IMR-90 (cell line): ENCODE measurements around the gene TSR1. TPM values are rescaled to one million over a fixed set of nuclear protein-coding genes. Genes with fewer than 3 reads are reported as not detected.

Source experiments
- ATAC-seq: fragments of 200-7000 bp; cut with Tn5 transposase; 2 replicates; pipeline ENCODE4 v1.9.1; 2020; ENCODE audit warnings: low read depth, mild to moderate bottlenecking, moderate library complexity
- BruUV-seq: library from RNA; stranded (reverse); fragments of 400-500 nt; replicated peaks from 2 replicates; lab custom pipeline; 2021; lab: Mats Ljungman, UMichigan
- CTCF ChIA-PET: fragments of 300-600 bp; formaldehyde crosslinking; extraction: SDS; loops from one replicate; lab custom pipeline; 2021; ENCODE audit warnings: antibody characterized with exemption; lab: Yijun Ruan, JAX
- POLR2A ChIA-PET: fragments of 300-600 bp; sonication (Branson Sonifier 250); formaldehyde crosslinking; loops from one replicate; lab custom pipeline; 2022; ENCODE audit warnings: antibody characterized with exemption; ENCODE audit not compliant: unreplicated experiment; lab: Charles Lee
- DNase-seq: peaks from one replicate; pipeline ENCODE4 v3.0.0; 2013
- H2AFZ ChIP-seq: replicated peaks from 2 replicates; pipeline ENCODE3; 2013; ENCODE audit warnings: low read length, mild to moderate bottlenecking; ENCODE audit not compliant: poor library complexity
- H2AK5ac ChIP-seq: 2 replicates; pipeline ENCODE4 v1.6.1; 2013; ENCODE audit warnings: low read depth, low read length, inconsistent platforms
- H2AK9ac ChIP-seq: replicated peaks from 2 replicates; pipeline ENCODE3; 2013; ENCODE audit warnings: mild to moderate bottlenecking, low read depth, low read length, moderate library complexity; ENCODE audit not compliant: poor library complexity
- H2BK120ac ChIP-seq: 2 replicates; pipeline ENCODE4 v1.6.1; 2013; ENCODE audit warnings: low read depth, low read length, inconsistent platforms
- H2BK15ac ChIP-seq: 3 replicates; pipeline ENCODE4 v1.6.1; 2013; ENCODE audit warnings: low read depth, low read length, inconsistent platforms
- H2BK20ac ChIP-seq: 2 replicates; pipeline ENCODE4 v1.6.1; 2013; ENCODE audit warnings: low read depth, mild to moderate bottlenecking, inconsistent platforms, low read length, moderate library complexity
- H2BK5ac ChIP-seq: 2 replicates; pipeline ENCODE4 v1.6.1; 2013; ENCODE audit warnings: mild to moderate bottlenecking, low read depth, low read length, inconsistent platforms; ENCODE audit not compliant: poor library complexity, severe bottlenecking
- H3K14ac ChIP-seq: replicated peaks from 2 replicates; pipeline ENCODE4 v1.6.1; 2013; ENCODE audit warnings: low read depth, low read length, inconsistent platforms
- H3K18ac ChIP-seq: 2 replicates; pipeline ENCODE4 v1.6.1; 2013; ENCODE audit warnings: low read depth, low read length, control low read depth
- H3K23ac ChIP-seq: 2 replicates; pipeline ENCODE4 v1.6.1; 2013; ENCODE audit warnings: low read depth, low read length, inconsistent platforms
- H3K27ac ChIP-seq: 2 replicates; pipeline ENCODE4 v1.5.1; 2013; ENCODE audit warnings: mild to moderate bottlenecking, control low read depth, low read length; ENCODE audit not compliant: insufficient read depth
- H3K27me3 ChIP-seq: 2 replicates; pipeline ENCODE4 v1.6.1; 2013; ENCODE audit warnings: low read length; ENCODE audit not compliant: control insufficient read depth, insufficient read depth
- H3K36me3 ChIP-seq: 2 replicates; pipeline ENCODE4 v1.6.1; 2013; ENCODE audit warnings: low read length, mixed read lengths; ENCODE audit not compliant: control insufficient read depth, insufficient read depth
- H3K4ac ChIP-seq: 2 replicates; pipeline ENCODE4 v1.6.1; 2013; ENCODE audit warnings: low read depth, low read length, inconsistent platforms
- H3K4me1 ChIP-seq: 2 replicates; pipeline ENCODE4 v1.6.1; 2013; ENCODE audit warnings: low read length, mixed read lengths; ENCODE audit not compliant: control insufficient read depth, insufficient read depth
- H3K4me2 ChIP-seq: 2 replicates; pipeline ENCODE4 v1.6.1; 2013; ENCODE audit warnings: low read depth, mild to moderate bottlenecking, control low read depth, low read length, moderate library complexity
- H3K4me3 ChIP-seq: 2 replicates; pipeline ENCODE4 v1.5.1; 2013; ENCODE audit warnings: low read depth, mild to moderate bottlenecking, control low read depth, low read length, moderate library complexity; ENCODE audit not compliant: insufficient read depth
- H3K56ac ChIP-seq: 2 replicates; pipeline ENCODE4 v1.6.1; 2013; ENCODE audit warnings: low read length, inconsistent platforms; ENCODE audit not compliant: insufficient read depth; ENCODE audit errors: extremely low read depth
- H3K79me1 ChIP-seq, 2 experiments: 2 replicates each; pipeline ENCODE4 v1.6.1; 2013; ENCODE audit warnings: low read length in 2 of 2, inconsistent platforms in 1 of 2, low read depth in 1 of 2
- H3K9ac ChIP-seq: 2 replicates; pipeline ENCODE4 v1.6.1; 2013; ENCODE audit warnings: low read depth, low read length, control low read depth
- H3K9me1 ChIP-seq: 2 replicates; pipeline ENCODE4 v1.6.1; 2013; ENCODE audit warnings: low read length, inconsistent platforms; ENCODE audit not compliant: insufficient read depth
- H3K9me3 ChIP-seq: 2 replicates; pipeline ENCODE4 v1.6.1; 2013; ENCODE audit warnings: low read length; ENCODE audit not compliant: control insufficient read depth, insufficient read depth
- H4K20me1 ChIP-seq: 2 replicates; pipeline ENCODE4 v1.6.1; 2013; ENCODE audit warnings: low read length, inconsistent platforms; ENCODE audit not compliant: insufficient read depth
- H4K5ac ChIP-seq: 2 replicates; pipeline ENCODE4 v1.6.1; 2013; ENCODE audit warnings: mild to moderate bottlenecking, low read depth, low read length, control low read depth
- H4K8ac ChIP-seq, 2 experiments: 2 replicates each; pipeline ENCODE4 v1.6.1; 2013; ENCODE audit warnings: low read depth in 2 of 2, low read length in 2 of 2, control low read depth in 1 of 2, inconsistent platforms in 1 of 2
- H4K91ac ChIP-seq: 2 replicates; pipeline ENCODE4 v1.6.1; 2013; ENCODE audit warnings: low read depth, low read length, inconsistent platforms; ENCODE audit not compliant: insufficient read depth
- BHLHE40 ChIP-seq: fragments of 150-350 bp; IDR thresholded peaks from 2 replicates; pipeline ENCODE4 v1.6.1; 2016; ENCODE audit warnings: mild to moderate bottlenecking, low read depth, low read length
- CEBPB ChIP-seq: IDR thresholded peaks from 2 replicates; pipeline ENCODE4 v1.6.1; 2012; ENCODE audit warnings: low read depth, low read length, improper control_type of control experiment
- CHD1 ChIP-seq: IDR thresholded peaks from 2 replicates; pipeline ENCODE4 v1.6.1; 2012; ENCODE audit warnings: low read depth, low read length, improper control_type of control experiment
- CTCF ChIP-seq: conservative IDR thresholded peaks from 2 replicates; pipeline ENCODE4 v1.5.1; 2012; ENCODE audit warnings: mild to moderate bottlenecking, low read depth, low read length, improper control_type of control experiment
- ELK1 ChIP-seq: fragments of 150-350 bp; IDR thresholded peaks from 2 replicates; pipeline ENCODE4 v1.6.1; 2016; ENCODE audit warnings: low read depth, mild to moderate bottlenecking, low read length, moderate library complexity, borderline replicate concordance
- FOS ChIP-seq: fragments of 150-350 bp; IDR thresholded peaks from 2 replicates; pipeline ENCODE4 v1.6.1; 2016; ENCODE audit warnings: low read depth, low read length
- MAFK ChIP-seq: IDR thresholded peaks from 2 replicates; pipeline ENCODE4 v1.6.1; 2012; ENCODE audit warnings: low read depth, low read length, improper control_type of control experiment
- MAZ ChIP-seq: IDR thresholded peaks from 2 replicates; pipeline ENCODE4 v1.6.1; 2012; ENCODE audit warnings: low read depth, mild to moderate bottlenecking, low read length, improper control_type of control experiment, moderate library complexity, borderline replicate concordance
- MXI1 ChIP-seq: IDR thresholded peaks from 2 replicates; pipeline ENCODE4 v1.6.1; 2012; ENCODE audit warnings: low read depth, mild to moderate bottlenecking, low read length, moderate library complexity, borderline replicate concordance
- NFE2L2 ChIP-seq: fragments of 150-350 bp; IDR thresholded peaks from 2 replicates; pipeline ENCODE4 v1.6.1; 2016; ENCODE audit warnings: low read depth, mild to moderate bottlenecking, low read length
- POLR2A ChIP-seq: IDR thresholded peaks from 2 replicates; pipeline ENCODE4 v1.6.1; 2012; ENCODE audit warnings: mild to moderate bottlenecking, low read depth, low read length
- RAD21 ChIP-seq: IDR thresholded peaks from 2 replicates; pipeline ENCODE4 v1.6.1; 2012; ENCODE audit warnings: low read length, improper control_type of control experiment
- RCOR1 ChIP-seq: IDR thresholded peaks from 2 replicates; pipeline ENCODE4 v1.6.1; 2012; ENCODE audit warnings: mild to moderate bottlenecking, low read length, improper control_type of control experiment; ENCODE audit not compliant: insufficient replicate concordance
- RFX5 ChIP-seq: IDR thresholded peaks from 2 replicates; pipeline ENCODE4 v1.8.0; 2012; ENCODE audit warnings: low read depth, mild to moderate bottlenecking, low read length, moderate library complexity
- SMC3 ChIP-seq: fragments of 150-350 bp; IDR thresholded peaks from 2 replicates; pipeline ENCODE4 v1.6.1; 2016; ENCODE audit warnings: low read depth, mild to moderate bottlenecking, antibody characterized with exemption, low read length, moderate library complexity
- USF2 ChIP-seq: fragments of 150-350 bp; IDR thresholded peaks from 2 replicates; pipeline ENCODE4 v1.6.1; 2017; ENCODE audit warnings: mild to moderate bottlenecking, antibody characterized with exemption, low read length, low read depth
- WGBS, 2 experiments: methylation state at CpG; one replicate each; pipeline versions ENCODE4 v1.1.5 to v1.1.7; 2013; ENCODE audit warnings: missing lambda C conversion rate in 2 of 2; ENCODE audit not compliant: insufficient read length in 1 of 2; ENCODE audit errors: extremely low coverage in 2 of 2; 5-methylcytosine and 5-hydroxymethylcytosine counted together
- dilution Hi-C: fragments of 300-500 bp; cut with HindIII; formaldehyde crosslinking; loops from one replicate; pipeline ENCODE4 v1.14.3; 2018; ENCODE audit warnings: low sequenced_read_pairs; ENCODE audit not compliant: unreplicated experiment
- in situ Hi-C: fragments of 300-500 bp; cut with MboI; formaldehyde crosslinking; loops from 3 replicates; pipeline ENCODE4 v1.14.3; 2019; ENCODE audit warnings: low sequenced_read_pairs, inconsistent platforms, mixed read lengths
- intact Hi-C: fragments of 100-400 bp; cut with micrococcal nuclease; formaldehyde crosslinking; loops from 2 replicates; pipeline ENCODE4 v1.10.0; 2022
- polyA plus RNA-seq, 3 experiments: library from polyadenylated mRNA; depleted of rRNA; stranded (reverse); fragments of >200 nt; gene quantifications; 2 replicates each; pipeline ENCODE4 v1.2.3, GENCODE V29; 2012; ENCODE audit warnings: low replicate concordance in 1 of 3
- total RNA-seq: library from RNA; depleted of rRNA; stranded (reverse); fragments of >200 nt; gene quantifications from 2 replicates; pipeline ENCODE4 v1.2.3, GENCODE V29; 2012

TSR1 gene
- total and polyA plus RNA-seq, 2 of the 4 experiments (the other 2 are of a cell fraction), result 22.6 to 72.6 TPM

DNA sequence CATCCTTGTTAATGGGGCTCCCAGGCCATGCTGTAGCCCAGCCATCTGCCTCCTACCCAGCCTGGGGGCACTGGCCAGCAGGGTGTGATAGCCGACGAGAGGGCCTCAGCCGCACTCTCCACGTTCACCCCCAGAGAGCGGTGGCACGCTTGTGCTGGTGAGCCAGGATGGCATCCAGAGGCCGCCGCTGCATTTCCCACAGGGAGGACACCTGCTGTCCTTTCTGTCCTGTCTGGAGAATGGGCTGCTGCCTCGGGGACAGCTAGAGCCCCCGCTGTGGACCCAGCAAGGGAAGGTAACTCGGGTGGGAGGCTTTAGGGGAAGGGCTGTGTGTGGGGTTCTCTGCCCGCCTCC lies 28.5 kb upstream of the TSR1 start:
- Histone ChIP-seq H2AFZ (no peak overlapping the region), H2AK5ac (no peak overlapping the region), H2BK20ac (no peak overlapping the region), H2BK5ac (no peak overlapping the region), H3K9ac (no peak overlapping the region), H3K56ac (no peak overlapping the region), H4K91ac (no peak overlapping the region), H3K27ac (no peak overlapping the region), H4K8ac (no peak overlapping the region), H3K9me1 (peaks cover 8% of the 10 kb centered on the region), H4K5ac (no peak overlapping the region), H3K4me1 (peaks cover under 1% of the 10 kb centered on the region), H3K23ac (no peak overlapping the region), H2BK15ac (no peak overlapping the region), H3K36me3 (peaks cover 44% of the 10 kb centered on the region), H3K27me3 (no peaks in the 10 kb centered on the region), H3K18ac (no peak overlapping the region), H2AK9ac (no peak overlapping the region), H4K20me1 (peaks cover 15% of the 10 kb centered on the region), H3K9me3 (no peaks in the 10 kb centered on the region), H3K4me2 (no peak overlapping the region), H2BK120ac (no peak overlapping the region), H3K14ac (no peak overlapping the region), H3K4me3 (no peak overlapping the region), H3K4ac (no peak overlapping the region), H3K79me1 (peaks cover 0 to 8% of the 10 kb centered on the region in 2 experiments; a peak in 1 of 4 replicates)
- in situ Hi-C loops, result no loop called here
- POLR2A ChIA-PET, result no interaction called here
- ATAC-seq (no peak), DNase-seq (no peak)
- TF ChIP-seq MAZ, result no peak
- TF ChIP-seq CHD1, result no peak
- no peak for TF ChIP-seq CEBPB
- TF ChIP-seq ELK1, result no peak
- TF ChIP-seq CTCF, result no peak
- TF ChIP-seq BHLHE40, result no peak
- TF ChIP-seq NFE2L2, result no peak
- TF ChIP-seq POLR2A, result no peak
- TF ChIP-seq FOS, result no peak
- TF ChIP-seq SMC3, result no peak
- TF ChIP-seq MXI1, result no peak
- no peak for TF ChIP-seq RCOR1
- no peak for TF ChIP-seq USF2
- no peak for TF ChIP-seq RAD21
- no peak for TF ChIP-seq RFX5
- TF ChIP-seq MAFK, result no peak
- dilution Hi-C loops, result no loop called here
- intact Hi-C loops, result no loop called here
- no TSS peak for BruUV-seq
- CTCF ChIA-PET, result interaction anchor here (0.6 kb wide), 1 partner anchor 1347 kb away, joined by 3 read pairs; no protein-coding TSS in a partner anchor
- WGBS, 2 experiments, result 100% methylated on average over 3 of the region's 12 CpGs; no CpG with 5 or more reads in 1 of the 2 experiments
